ENCODE measurements around the gene GALNT2. TPM values are rescaled to one million over a fixed set of nuclear protein-coding genes. Genes with fewer than 3 reads are reported as not detected.

The GALNT2 gene
- total and polyA plus RNA-seq, 9 donors: 38.6 to 142 (median 83.7) TPM

GRCh38 chr1:230057100-230057499 is 9.9 kb upstream of the GALNT2 start:
- Histone ChIP-seq H3K4me1 (ENCODE audit: insufficient read depth) (no peaks in the 10 kb centered on the region), H3K27me3 (no peaks in the 10 kb centered on the region), H3K27ac (no peak overlapping the region), H3K4me3 (no peak overlapping the region), H3K36me3 (no peaks in the 10 kb centered on the region), H3K9me3 (no peaks in the 10 kb centered on the region)
- 75 to 79% (median 78%) methylated on average over 4 of the region's 4 CpGs for WGBS, 3 donors
- DNase-seq: no peak
- intact Hi-C loops (cut with DNase I): no loop called here
- TF ChIP-seq CTCF (IDR thresholded peaks at IDR 0.05) (no peak), EP300 (IDR thresholded peaks at IDR 0.05) (no peak), POLR2A (IDR thresholded peaks at IDR 0.05) (no peak)

- Histone ChIP-seq H3K9me3 (no peaks in the 10 kb centered on the region), H3K4me1 (ENCODE audit: insufficient read depth) (no peaks in the 10 kb centered on the region), H3K4me3 (no peak overlapping the region), H3K36me3 (no peaks in the 10 kb centered on the region), H3K27me3 (no peaks in the 10 kb centered on the region), H3K27ac (no peak overlapping the region)
- TF ChIP-seq EP300 (IDR thresholded peaks at IDR 0.05) (no peak), CTCF (IDR thresholded peaks at IDR 0.05) (no peak), POLR2A (IDR thresholded peaks at IDR 0.05) (no peak)
- intact Hi-C loops (cut with DNase I): no loop called here
- WGBS, 3 donors: 78 to 80% (median 78%) methylated on average over 24 of the region's 24 CpGs
- no peak for DNase-seq
Measured at GRCh38 chr1:230057681-230058565, 9.1 kb upstream of the GALNT2 start.

GRCh38 chr1:230058626-230059025 is 8.4 kb upstream of the GALNT2 start:
- H3K4me3 ChIP-seq: no peak overlapping the region
- H3K27me3 ChIP-seq: no peaks in the 10 kb centered on the region
- no peak for TF ChIP-seq CTCF (IDR thresholded peaks at IDR 0.05)
- TF ChIP-seq POLR2A (IDR thresholded peaks at IDR 0.05): no peak
- TF ChIP-seq EP300 (IDR thresholded peaks at IDR 0.05): no peak
- intact Hi-C loops (cut with DNase I): no loop called here
- H3K36me3 ChIP-seq: no peaks in the 10 kb centered on the region
- H3K4me1 ChIP-seq (ENCODE audit: insufficient read depth): no peaks in the 10 kb centered on the region
- no peaks in the 10 kb centered on the region for H3K9me3 ChIP-seq
- DNase-seq: no peak
- 88 to 89% (median 88%) methylated on average over 5 of the region's 5 CpGs for WGBS, 3 donors
- no peak overlapping the region for H3K27ac ChIP-seq

- Histone ChIP-seq H3K27me3 (no peaks in the 10 kb centered on the region), H3K27ac (no peak overlapping the region), H3K4me3 (no peak overlapping the region), H3K9me3 (no peaks in the 10 kb centered on the region), H3K4me1 (ENCODE audit: insufficient read depth) (no peaks in the 10 kb centered on the region), H3K36me3 (no peaks in the 10 kb centered on the region)
- no peak for DNase-seq
- TF ChIP-seq CTCF (IDR thresholded peaks at IDR 0.05) (no peak), EP300 (IDR thresholded peaks at IDR 0.05) (no peak), POLR2A (IDR thresholded peaks at IDR 0.05) (no peak)
- intact Hi-C loops (cut with DNase I): no loop called here
- 93 to 96% (median 94%) methylated on average over 4 of the region's 4 CpGs for WGBS, 3 donors
Measured at GRCh38 chr1:230061801-230062200, 5.2 kb upstream of the GALNT2 start.

Data from ovary (tissue), 9 donors.